HEK293T (cell line): ENCODE results near the gene CAMK1D.

ENCODE experiments used
- ARNT ChIP-seq: fragments of 450-650 bp; IDR thresholded peaks from 2 replicates; pipeline ENCODE4 v1.6.1; 2017; ENCODE audit warnings: mild to moderate bottlenecking
- BHLHE40 ChIP-seq: fragments of 450-650 bp; IDR thresholded peaks from 2 replicates; pipeline ENCODE4 v1.6.1; 2016; ENCODE audit warnings: mild to moderate bottlenecking, moderate library complexity, borderline replicate concordance
- ELF4 ChIP-seq: fragments of 450-650 bp; IDR thresholded peaks from 2 replicates; pipeline ENCODE4 v1.6.1; 2017; ENCODE audit warnings: antibody characterized with exemption
- FOXA1 ChIP-seq: fragments of 450-650 bp; IDR thresholded peaks from 2 replicates; pipeline ENCODE4 v1.6.1; 2016; ENCODE audit warnings: mild to moderate bottlenecking
- FOXK2 ChIP-seq: fragments of 450-650 bp; IDR thresholded peaks from 2 replicates; pipeline ENCODE4 v1.6.1; 2016; ENCODE audit warnings: mild to moderate bottlenecking
- FOXM1 ChIP-seq: fragments of 450-650 bp; IDR thresholded peaks from 2 replicates; pipeline ENCODE4 v1.6.1; 2017; ENCODE audit warnings: mild to moderate bottlenecking, borderline replicate concordance
- HDGF ChIP-seq: fragments of 450-650 bp; IDR thresholded peaks from 2 replicates; pipeline ENCODE4 v1.6.1; 2017; ENCODE audit warnings: antibody characterized with exemption, borderline replicate concordance
- L3MBTL2 ChIP-seq: fragments of 450-650 bp; conservative IDR thresholded peaks from 2 replicates; pipeline ENCODE4 v1.6.1; 2016; ENCODE audit warnings: mild to moderate bottlenecking
- NFRKB ChIP-seq: fragments of 450-650 bp; IDR thresholded peaks from 2 replicates; pipeline ENCODE4 v1.6.1; 2016; ENCODE audit warnings: mild to moderate bottlenecking, moderate library complexity
- SP1 ChIP-seq: fragments of 450-650 bp; IDR thresholded peaks from 2 replicates; pipeline ENCODE4 v1.6.1; 2017
- SUZ12 ChIP-seq: fragments of 450-650 bp; IDR thresholded peaks from 2 replicates; pipeline ENCODE4 v1.6.1; 2016; ENCODE audit warnings: mild to moderate bottlenecking
- TARDBP ChIP-seq: fragments of 450-650 bp; IDR thresholded peaks from 2 replicates; pipeline ENCODE4 v1.6.1; 2016
- ZNF384 ChIP-seq: fragments of 450-650 bp; IDR thresholded peaks from 2 replicates; pipeline ENCODE4 v1.6.1; 2016
- TF ChIP-seq, protein P1 (sequence below): fragments of 450-650 bp; IDR thresholded peaks from 2 replicates; pipeline ENCODE4 v1.6.1; 2016

DNA sequence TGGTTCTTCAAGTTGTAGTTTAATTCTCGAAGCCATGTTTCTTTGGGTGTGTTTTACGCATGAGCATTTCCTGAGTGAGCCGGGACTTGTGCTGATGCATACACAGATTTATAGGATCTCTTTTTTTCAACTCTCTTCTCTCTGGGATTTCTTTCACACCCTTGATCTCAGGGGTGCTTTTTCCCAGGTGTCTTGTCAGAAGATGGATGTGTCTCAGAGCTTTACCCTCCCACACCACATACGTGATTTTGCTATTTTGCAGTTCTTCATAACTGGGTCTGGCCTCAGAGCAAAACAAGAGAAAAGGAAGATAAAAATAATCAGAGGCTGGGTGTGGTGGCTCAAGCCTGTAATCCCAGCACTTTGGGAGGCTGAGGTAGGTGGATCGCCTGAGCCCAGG is 177.0 kb downstream of the CAMK1D start:
- TF ChIP-seq SP1 (no peak), L3MBTL2 (no peak), SUZ12 (no peak), BHLHE40 (no peak), FOXA1 (no peak), FOXM1 (no peak), TARDBP (no peak), NFRKB (no peak), ELF4 (no peak), ZNF384 (no peak), ARNT (no peak), HDGF (no peak), FOXK2 (no peak)
- TF ChIP-seq, protein P1, sequence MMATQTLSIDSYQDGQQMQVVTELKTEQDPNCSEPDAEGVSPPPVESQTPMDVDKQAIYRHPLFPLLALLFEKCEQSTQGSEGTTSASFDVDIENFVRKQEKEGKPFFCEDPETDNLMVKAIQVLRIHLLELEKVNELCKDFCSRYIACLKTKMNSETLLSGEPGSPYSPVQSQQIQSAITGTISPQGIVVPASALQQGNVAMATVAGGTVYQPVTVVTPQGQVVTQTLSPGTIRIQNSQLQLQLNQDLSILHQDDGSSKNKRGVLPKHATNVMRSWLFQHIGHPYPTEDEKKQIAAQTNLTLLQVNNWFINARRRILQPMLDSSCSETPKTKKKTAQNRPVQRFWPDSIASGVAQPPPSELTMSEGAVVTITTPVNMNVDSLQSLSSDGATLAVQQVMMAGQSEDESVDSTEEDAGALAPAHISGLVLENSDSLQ = no peak
